Measurements from ENCODE around the gene PGPEP1.

- no peak for TF ChIP-seq CTCF (IDR thresholded peaks at IDR 0.05)
- no peak for TF ChIP-seq POLR2A (IDR thresholded peaks at IDR 0.05)
These were observed 78.2 kb downstream of the PGPEP1 start for GRCh38 chr19:18418483-18419194.

Measured in right lobe of liver (tissue), 4 donors.